Pons (tissue), 1 donor: ENCODE results near the gene SEZ6.

Experiments
- DNase-seq: peaks from one replicate; pipeline ENCODE4 v3.0.0-alpha.2; 2016; ENCODE audit warnings: low spot score

SEZ6 gene

DNA sequence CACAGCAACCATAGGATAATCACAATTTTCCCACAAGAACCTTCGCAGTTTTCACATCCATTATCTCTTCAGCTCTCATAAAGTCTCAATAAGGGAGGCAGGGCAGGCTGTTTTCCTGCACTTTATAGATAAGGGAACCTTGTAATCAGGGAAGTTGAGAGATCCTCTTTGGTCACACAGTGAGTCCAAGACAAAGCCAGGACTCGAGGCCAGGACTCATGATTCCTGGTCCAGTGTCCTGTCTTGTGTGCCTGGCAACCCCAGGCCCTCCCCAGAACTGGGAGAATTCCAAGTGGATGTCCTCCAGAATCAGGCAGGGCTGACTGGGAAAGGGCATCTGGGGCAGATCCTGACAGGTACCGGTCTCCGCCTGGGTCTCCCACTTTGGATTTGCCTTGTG is 31.4 kb downstream of the SEZ6 start:
- no peak for DNase-seq

DNA sequence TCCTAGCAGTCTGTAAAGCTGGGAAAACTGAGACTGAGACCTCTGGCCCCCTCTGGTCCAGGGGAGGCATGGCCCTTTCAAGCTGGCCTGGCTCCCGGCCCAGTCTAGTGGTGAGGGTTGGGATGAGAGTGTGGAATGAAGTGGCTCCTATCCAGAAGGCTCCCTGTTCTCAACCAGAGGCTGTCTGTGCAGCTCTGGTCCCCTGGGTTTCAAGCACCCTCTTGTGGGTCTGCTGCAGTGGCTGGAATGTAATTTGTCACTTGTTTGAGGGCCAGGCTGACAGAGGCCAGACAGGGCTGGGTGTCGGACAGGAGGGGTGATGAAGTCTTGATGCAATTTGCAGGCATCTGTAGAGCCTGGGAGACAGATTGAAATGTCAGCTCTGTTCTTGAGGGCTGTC is 32.4 kb downstream of the SEZ6 start:
- DNase-seq = no peak

DNA sequence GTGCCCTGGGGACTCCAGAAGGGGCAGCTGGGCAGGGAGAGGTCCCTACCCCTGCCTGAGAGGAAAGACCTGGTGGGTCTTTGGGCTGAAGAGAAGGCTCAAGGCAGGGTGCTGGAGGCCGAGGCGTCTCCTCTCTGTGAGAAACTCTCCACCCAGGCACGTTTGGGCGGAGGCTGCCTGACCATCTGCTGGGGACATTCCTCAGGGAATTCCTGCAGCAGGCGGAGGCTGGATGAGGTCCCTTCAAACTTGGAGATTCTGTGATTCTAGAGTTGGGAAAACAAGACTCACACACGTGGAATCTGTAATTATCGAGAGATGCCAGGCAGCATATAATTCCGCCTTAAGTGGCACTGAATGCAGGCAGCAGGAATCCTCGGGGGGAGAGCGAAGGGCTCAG is 33.4 kb downstream of the SEZ6 start:
- no peak for DNase-seq

DNA sequence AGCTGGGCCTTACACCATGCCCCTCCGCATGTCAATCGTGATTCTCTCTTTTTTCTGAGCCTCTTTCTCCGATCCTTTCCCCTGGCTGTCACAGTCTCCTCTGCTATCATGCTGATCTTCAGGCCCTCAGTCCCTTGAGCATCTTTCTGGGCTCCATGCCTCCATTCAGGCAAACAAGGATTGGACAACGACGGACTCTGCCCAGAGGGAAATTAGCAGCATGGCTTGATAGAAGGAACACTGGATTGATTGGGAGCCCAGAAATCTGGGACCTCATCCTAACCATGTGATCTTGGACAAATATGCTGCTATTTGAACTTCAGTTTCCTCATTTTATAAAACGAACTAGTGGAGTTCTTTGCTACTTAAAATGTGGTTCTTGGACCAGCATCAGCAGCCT is 35.0 kb downstream of the SEZ6 start:
- peak; percentile 82 for DNase-seq

DNA sequence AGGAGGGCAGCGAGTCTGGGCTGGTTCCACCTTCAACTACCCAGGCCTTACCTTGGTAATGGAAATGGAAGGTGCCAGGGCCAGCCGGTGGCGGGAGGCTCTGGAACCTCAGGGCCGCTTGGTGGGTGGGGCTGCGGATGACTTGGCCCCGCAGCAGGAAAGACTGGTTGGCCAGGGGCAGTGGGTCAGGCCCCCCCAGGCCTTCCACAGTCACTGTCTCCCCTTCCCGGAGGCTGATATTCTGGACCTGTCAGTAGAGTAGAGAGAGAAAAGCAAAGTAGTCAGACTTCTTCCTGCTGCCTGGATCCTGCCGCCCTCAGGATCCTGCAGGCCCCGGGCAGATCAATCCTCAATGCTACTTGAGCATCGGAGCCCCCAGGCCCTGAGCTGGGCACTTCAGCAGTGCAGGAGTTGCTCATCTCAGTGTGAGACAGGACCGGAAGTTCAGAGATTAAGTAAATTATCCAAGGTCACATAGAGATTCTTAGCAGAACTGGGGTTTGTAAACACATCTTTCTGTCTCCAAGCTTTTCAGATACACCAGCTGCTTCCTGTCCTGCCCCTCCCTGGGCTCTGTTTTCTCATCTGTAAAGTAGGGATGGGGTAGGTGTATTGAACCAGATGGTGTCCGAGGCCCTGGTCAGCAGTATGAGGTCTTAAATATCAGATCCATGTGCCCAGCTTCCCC is 36.0 kb downstream of the SEZ6 start:
- no peak for DNase-seq

DNA sequence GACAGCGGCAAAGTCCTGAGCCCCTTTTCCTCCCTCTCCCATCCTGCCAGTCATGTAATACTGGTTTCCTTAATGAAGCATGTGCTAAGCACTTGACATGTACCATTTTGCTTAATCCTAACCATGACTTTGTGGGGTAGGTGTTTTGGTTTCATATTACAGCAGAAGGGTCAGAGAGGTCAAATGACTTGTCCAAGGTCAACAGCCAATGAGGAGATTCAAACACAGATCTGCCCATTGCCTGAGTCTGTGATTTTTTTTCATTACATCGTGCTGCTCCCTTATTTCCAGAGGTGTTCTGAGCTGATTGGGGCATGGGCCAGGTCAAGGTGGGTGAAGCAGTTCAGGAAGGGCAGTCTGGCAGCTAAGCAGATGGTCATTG is 36.9 kb downstream of the SEZ6 start:
- DNase-seq = no peak

DNA sequence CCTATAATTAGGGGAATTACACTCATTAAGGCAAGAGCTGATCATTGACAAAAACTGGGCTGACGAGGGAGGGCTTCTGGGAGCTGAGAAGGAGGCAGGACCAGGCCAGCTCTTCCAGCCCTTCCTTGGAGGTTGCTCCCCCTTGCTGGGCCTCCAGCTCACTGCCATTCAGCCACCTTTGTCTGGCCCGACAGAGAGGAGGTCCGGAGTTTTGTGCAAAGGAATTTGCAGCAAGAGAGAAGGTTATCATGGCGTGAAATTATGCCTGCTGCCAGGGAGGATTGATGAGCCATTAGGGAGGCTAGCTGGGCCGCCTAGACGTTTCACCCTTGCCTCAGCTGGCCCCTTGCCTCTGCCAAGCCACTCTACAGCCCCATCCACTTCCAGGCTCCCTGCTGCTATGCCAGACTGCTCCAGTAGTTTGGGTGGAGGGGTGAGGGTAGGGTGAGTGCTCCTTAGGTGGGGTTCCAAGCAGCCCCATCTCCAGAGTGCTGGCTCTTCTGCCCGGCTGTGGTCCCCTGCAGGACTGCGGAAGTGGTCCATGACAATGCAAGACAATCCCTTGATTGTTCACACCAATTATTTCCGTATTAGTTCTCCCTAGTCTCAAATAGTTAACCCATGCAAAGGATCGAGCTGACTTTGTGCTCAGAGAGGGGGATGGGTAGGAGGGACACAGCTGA is 37.5 kb downstream of the SEZ6 start:
- no peak for DNase-seq

DNA sequence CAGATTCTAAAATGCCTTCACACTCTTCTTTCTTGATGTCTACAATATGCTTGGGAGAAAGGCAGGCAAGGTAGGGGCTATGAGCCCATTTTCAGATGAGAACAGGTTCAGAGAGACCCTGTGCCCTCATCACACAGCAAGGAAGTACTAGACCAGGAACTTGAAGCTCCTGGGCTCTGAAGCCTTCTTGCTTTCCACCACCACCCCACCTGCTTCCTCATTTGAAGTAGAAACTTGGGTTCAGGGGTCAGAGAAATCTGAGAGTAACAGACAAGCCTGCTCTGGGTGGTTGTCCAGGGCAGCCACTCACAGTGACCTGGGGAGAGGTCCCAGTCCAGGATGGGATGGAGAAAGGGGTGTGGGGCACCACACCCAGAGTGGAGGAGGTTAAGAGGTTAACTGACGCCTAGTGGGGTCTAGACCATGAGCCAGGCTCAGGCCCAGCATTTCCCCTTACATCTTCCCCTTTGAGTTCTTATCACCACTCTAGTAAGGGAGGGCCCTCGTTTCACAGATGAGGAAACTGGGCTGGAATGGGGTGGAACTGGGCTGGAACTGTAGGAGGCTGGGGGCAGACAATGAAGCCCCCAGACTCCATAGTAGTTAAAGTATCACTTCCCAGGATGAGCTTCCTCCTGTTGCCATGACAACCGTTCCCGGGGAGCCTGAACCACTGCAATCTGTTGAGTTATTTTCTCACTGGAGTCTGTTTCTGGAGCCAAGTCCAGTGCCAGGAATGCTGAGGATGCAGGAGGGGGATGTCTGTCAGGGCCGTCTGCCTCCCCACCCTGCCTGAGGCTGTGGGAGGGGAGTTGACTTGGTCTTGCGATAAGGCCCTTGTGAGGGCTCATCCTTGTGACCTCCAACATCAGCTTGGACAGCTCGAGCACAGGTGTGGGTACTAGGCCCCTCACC is 38.4 kb downstream of the SEZ6 start:
- DNase-seq = no peak

DNA sequence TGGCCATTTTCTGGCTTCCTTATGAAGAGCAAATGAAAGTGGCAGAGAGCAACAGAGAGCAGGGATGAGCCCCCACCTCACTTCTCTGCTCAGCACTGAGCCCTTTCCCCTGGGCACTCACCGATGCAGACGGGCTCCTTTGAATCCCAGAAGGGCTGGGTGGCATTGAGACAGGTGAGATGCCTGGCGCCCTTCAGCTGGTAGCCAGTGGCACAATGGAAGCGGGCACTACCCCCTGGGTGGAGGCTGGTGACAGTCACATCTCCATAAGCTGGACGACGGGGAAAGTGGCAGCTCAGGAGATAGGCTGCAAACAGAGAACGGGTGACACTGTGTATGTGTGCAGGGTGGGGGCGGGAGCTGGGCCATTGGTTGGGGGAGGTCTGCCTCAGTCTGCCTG is 42.0 kb downstream of the SEZ6 start:
- DNase-seq = no peak

DNA sequence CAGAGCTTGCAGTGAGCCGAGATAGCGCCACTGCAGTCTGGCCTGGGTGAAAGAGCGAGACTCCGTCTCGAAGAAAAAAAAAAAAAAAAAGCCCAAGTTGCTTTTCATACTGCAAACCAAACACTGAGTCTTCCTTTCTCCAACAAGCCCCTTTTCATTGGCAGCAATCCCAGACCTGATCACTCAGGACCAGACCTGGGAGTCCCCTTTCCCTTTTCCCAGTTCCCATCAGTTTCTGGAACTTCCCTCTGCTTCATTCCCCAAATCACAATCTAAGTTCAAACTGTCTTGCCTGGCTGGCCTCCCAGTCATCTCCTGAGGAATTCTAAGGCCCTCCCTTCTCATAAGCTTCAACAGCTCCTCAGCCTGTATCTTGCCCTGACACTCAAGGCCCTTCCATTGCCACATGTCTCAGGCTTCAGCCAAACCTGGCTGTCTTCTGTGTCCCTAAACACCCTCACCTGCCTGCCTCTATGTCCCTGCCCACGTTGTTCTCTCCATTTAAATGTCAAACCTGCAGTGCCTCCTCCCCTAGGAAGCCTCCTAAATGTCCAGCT is 42.7 kb downstream of the SEZ6 start:
- no peak for DNase-seq

DNA sequence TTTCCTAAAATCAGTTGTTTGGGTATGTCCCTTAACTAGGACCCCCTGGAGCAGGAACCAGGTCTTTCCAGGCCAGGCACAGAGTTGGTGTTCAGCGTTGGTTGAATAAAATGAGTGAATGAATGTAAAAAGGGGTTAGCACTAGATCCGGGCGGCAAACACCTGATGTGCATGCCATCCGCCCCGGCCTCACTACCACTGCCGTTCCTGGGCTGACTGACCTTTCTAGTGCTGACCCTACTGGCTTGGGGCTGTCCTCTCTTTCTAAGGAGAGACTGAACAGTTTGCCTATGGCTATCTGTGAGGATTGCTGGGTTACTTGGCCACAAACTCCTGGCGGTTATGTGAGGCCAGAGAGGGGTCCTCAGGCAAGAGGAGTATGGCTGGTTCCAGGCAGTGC is 44.4 kb downstream of the SEZ6 start:
- DNase-seq = no peak

DNA sequence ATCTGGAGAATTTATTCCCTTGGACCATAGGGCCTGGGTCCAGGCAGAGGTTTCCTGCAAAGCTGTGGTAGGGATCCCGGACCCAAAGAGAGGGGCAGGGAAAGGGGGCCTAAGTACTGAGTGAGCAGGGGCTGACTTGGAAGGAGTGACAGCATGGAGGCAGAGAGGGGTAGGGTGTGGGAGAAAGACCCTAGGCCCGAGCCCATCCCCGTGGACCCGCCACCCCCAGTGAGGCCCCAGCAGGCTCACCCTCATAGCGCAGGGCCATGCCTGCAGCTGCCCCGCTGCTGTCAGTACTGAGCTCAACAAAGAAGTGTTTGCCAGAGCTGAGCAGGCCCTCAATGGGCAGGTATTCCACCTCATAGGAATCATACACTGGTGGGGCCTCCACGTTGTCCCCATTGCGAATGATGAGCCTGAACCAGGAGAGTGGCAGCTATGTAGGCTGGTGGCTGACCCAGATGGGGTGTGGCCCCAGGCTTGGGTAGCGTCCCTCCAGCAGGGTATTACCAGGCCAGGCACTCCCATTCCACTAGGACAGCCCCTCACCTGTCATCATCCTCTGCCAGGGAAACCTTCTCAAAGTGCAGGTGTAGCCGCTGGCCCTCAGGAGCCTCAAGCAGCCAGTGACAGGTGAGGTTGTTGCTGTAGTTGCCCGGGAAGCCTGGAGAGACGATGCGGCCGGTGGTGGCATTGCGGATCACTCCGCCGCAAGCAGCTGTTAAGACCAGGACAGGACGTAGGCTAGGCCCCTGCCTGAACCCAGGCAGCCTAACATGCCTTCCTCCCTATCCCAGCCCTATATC is 45.4 kb downstream of the SEZ6 start:
- DNase-seq = no peak

DNA sequence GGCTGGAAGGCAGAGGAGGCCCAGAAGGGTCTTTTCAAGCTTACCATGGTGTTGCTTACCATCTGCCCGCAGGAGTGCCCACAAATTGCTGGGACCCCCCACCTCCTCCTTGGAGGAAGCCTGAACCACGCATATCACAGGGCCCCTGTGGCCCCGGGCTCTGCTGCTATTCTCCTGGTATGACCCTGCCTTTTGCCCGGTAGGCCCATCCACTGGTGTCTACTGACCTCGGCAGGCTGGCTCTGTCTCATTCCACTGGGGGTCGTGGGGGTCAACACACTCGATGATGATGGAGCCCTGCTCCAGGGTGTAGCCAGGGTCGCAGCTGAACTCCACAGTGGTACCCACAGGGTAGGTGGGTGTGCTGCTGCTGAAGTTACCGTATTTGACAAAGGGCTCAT is 46.4 kb downstream of the SEZ6 start:
- no peak for DNase-seq

DNA sequence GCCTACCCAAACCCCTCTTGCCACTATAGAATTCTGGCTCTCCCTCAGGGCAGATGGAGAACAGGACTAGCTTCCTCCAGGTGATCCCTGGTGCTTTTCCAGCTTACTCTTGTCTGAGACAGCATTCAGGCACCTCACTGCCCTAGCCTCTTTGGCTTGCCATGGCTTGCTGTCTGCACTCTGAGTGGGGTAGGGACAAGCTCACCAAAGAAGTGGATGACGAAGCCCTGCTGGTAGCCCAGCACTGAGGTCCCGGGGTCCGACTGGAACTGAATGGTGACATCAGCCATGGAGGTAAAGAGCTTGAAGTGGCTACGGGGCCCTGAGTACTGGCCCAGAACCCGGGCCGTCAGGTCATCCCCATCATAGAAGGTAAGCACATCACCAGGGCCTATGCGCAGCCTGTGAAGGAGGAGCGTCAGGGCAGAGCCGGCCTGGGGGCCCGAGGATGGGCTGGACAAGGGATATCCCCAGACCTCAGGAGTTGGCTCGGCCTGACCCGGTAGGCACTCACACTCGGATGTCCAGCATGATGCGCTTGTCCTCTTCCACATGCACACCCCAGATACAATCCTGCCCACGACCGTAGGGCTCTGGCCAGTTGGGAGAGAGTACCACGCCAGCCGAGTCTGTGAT is 46.9 kb downstream of the SEZ6 start:
- no peak for DNase-seq

DNA sequence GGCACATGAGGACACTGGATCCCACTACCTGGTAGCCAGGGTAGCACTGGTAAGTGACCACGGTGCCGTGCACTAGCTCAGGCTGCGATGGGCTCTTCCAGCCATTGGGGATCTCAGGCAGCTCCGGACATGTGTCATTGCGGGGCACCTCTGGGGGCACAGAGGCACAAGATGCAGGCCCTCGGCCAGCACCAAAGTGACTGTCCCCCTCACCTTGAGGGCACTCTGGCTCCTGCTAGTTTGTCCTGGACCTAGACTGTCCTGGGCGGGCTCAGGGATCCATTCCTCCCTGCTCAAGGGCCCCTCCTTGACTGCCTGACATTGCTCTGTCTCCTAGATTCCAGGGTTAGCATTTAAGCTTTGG is 47.9 kb downstream of the SEZ6 start:
- DNase-seq = no peak

DNA sequence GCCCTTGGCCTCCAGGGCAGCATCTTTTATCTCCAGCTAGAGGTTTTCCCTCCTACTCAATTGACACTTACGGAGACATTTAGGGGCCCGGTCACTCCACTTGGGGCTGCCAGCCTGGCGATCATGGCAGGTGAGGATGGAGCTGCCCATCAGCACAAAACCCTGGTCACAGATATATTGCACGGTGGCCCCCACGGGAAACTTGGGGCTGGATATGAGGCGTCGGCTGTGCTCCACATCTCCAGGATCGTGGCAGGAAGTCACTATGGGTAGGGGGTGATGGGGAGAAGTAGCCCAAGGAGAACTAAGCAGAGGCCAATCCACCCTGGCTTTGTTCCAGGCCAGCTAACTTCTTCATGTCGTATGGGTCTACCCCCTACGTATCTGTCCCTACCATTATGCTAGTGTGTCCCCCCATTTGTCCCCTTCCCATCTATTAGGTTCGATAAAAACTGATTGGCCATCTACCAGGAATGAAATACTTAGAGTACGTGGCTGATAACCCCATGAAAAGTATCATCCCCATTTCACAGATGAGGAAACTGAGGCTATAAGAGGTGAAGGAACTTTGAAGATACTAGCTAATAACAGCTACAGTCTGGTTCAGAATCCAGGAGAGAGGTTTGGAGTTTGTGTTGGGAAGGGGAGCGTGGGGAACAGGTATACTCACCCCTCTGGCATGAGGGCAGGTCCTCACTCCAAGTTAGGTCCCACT is 48.4 kb downstream of the SEZ6 start:
- DNase-seq = no peak

DNA sequence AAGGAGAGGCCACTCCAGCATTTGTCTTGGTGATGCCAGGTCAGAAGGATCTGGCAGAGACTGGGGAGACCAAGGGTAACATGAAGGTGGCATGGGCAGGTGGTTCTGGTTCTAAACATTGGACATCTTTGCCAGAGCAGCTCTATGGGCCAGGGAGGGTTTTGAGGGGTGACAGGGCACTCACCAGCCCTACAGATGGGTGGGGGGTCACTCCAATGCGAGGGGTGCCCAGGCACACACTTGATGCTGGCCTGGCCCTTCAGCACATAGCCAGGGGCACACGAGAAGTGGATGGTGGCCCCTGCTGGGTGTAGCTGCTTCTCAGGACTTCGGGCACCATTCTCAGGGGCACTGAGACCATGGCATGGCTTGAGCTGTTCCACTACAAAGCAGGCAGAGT is 49.0 kb downstream of the SEZ6 start:
- no peak for DNase-seq

DNA sequence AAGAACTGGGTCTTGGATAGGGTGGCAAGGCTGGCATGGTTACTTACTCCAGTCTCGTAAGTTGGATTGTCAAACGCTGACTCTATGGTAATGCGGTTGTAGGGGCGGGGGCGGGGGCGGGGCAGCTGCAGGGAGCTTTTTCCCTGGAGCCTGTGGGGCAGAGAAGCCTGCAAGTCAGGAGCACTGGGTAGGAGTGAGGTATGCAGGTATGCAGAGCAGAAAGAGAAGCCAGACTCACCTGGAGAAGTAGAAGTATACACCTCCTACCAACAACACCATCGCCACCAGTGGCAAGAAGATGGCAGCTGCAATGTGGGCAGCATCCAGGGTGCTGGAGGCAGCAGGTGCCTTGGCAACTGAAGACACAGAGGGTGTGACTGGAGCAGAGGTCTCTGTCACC is 49.7 kb downstream of the SEZ6 start:
- DNase-seq = no peak

DNA sequence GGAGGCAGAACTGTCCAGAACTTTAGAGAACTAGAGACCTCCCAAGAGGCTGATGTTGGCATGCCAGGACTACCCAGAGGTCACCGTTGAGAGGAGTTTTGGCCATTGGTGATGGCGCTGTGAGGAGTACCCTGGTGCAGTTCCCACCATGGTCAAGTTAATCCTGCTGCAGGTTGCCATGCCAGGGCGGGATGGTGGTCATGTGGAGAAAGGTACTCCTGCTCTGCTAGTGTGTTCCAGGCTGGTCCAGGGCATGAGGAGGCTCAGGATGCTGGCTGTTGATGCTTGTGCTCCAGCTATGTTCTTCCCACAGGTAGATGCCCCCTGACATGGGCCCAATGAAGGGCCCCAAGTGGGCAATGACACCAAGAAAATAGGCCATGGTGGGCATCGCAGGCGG is 50.4 kb downstream of the SEZ6 start:
- no peak for DNase-seq

DNA sequence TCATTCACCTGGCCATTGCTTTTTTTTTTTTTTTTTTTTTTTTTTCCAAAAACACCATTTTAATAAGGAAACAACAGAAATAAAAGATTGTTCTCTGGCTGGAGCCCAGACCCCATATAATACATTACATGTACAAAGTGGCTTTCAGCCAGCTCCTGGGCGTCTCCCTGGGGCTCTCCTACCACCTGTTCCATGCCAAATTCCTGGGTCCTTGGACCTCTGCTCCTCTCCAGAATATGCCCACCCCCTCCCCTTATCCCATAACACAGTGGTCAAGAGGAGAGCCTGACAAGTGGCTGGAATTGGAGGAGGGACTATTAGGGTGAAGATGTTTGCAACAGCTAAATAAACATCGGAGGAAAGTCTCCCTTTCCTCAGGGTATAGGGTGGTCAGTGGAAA is 50.9 kb downstream of the SEZ6 start:
- no peak for DNase-seq
